Activated CD8-positive, alpha-beta memory T cell treated with anti-CD3 and anti-CD28 coated beads, Interleukin-2, amount 50 U/mL, for 24 hours (primary cell): ENCODE data around the gene NTF3.

Source experiments
- DNase-seq: peaks from one replicate; pipeline ENCODE4 v3.0.0-alpha.2; 2020; ENCODE audit errors: extremely low read depth

The NTF3 gene

GRCh38 chr12:5456906-5457305 is 25.0 kb downstream of the NTF3 start:
- DNase-seq = no peak

- DNase-seq = no peak
These were observed 26.5 kb downstream of the NTF3 start for GRCh38 chr12:5458229-5459050.

- DNase-seq = no peak
These were observed 27.3 kb downstream of the NTF3 start for GRCh38 chr12:5459051-5459782.

GRCh38 chr12:5460817-5461216 is 28.9 kb downstream of the NTF3 start:
- DNase-seq = no peak

GRCh38 chr12:5461966-5462365 is 30.1 kb downstream of the NTF3 start:
- no peak for DNase-seq

- DNase-seq = no peak
These were observed 32.2 kb downstream of the NTF3 start for GRCh38 chr12:5464096-5464495.

GRCh38 chr12:5465384-5465783 is 33.5 kb downstream of the NTF3 start:
- no peak for DNase-seq

- DNase-seq = no peak
These were observed 34.6 kb downstream of the NTF3 start for GRCh38 chr12:5466521-5466960.

GRCh38 chr12:5467931-5468330 is 36.0 kb downstream of the NTF3 start:
- DNase-seq = no peak

GRCh38 chr12:5470221-5470620 is 38.3 kb downstream of the NTF3 start:
- DNase-seq = no peak

- DNase-seq = no peak
These were observed 38.8 kb downstream of the NTF3 start for GRCh38 chr12:5470703-5471102.

GRCh38 chr12:5473076-5473782 is 41.3 kb downstream of the NTF3 start:
- DNase-seq = no peak

- no peak for DNase-seq
These were observed 41.8 kb downstream of the NTF3 start for GRCh38 chr12:5473783-5474116.

GRCh38 chr12:5476356-5476755 is 44.4 kb downstream of the NTF3 start:
- DNase-seq = no peak

GRCh38 chr12:5478081-5478706 is 46.3 kb downstream of the NTF3 start:
- DNase-seq = no peak

- DNase-seq = no peak
These were observed 47.9 kb downstream of the NTF3 start for GRCh38 chr12:5479761-5480160.

- no peak for DNase-seq
These were observed 48.5 kb downstream of the NTF3 start for GRCh38 chr12:5480218-5480937.

GRCh38 chr12:5480938-5481303 is 49.0 kb downstream of the NTF3 start:
- no peak for DNase-seq

- no peak for DNase-seq
These were observed 49.7 kb downstream of the NTF3 start for GRCh38 chr12:5481645-5482044.

- DNase-seq = no peak
These were observed 52.5 kb downstream of the NTF3 start for GRCh38 chr12:5484426-5484825.

- DNase-seq = no peak
These were observed 53.5 kb downstream of the NTF3 start for GRCh38 chr12:5485454-5485853.

- no peak for DNase-seq
These were observed 55.2 kb downstream of the NTF3 start for GRCh38 chr12:5487076-5487475.
